Nephron progenitor cell (in vitro differentiated cells): ENCODE results near the gene CBX2.

Experiments used
- DNase-seq: peaks from one replicate; pipeline ENCODE4 v3.0.0; 2021
- H3K27ac Mint-ChIP-seq: 2 replicates; pipeline ENCODE4 v1.8.0; 2021; ENCODE audit warnings: mild to moderate bottlenecking, moderate library complexity, mixed read lengths
- H3K27me3 Mint-ChIP-seq: 2 replicates; pipeline ENCODE4 v1.8.0; 2021; ENCODE audit warnings: mild to moderate bottlenecking, low read depth, mixed read lengths; ENCODE audit not compliant: poor library complexity
- H3K36me3 Mint-ChIP-seq: 2 replicates; pipeline ENCODE4 v1.8.0; 2021; ENCODE audit warnings: low read depth, mixed read lengths
- H3K4me1 Mint-ChIP-seq: 2 replicates; pipeline ENCODE4 v1.8.0; 2021; ENCODE audit warnings: mixed read lengths
- H3K4me3 Mint-ChIP-seq: 2 replicates; pipeline ENCODE4 v1.8.0; 2021; ENCODE audit warnings: mild to moderate bottlenecking, moderate library complexity, mixed read lengths
- H3K9me3 Mint-ChIP-seq: 2 replicates; pipeline ENCODE4 v1.8.0; 2021; ENCODE audit warnings: mild to moderate bottlenecking, moderate library complexity, mixed read lengths
- CTCF ChIP-seq: fragments of 200-600 bp; sonication (generic); IDR thresholded peaks from 2 replicates; pipeline ENCODE4 v1.5.0; 2021; ENCODE audit warnings: antibody characterized with exemption

The CBX2 gene

GRCh38 chr17:79757140-79757745, 20.7 kb upstream of the CBX2 start:
- H3K4me1 Mint-ChIP-seq, result peaks cover 34% of the 10 kb centered on the region
- H3K36me3 Mint-ChIP-seq, result peaks cover 12% of the 10 kb centered on the region
- peaks cover 19% of the 10 kb centered on the region for H3K27me3 Mint-ChIP-seq
- no peaks in the 10 kb centered on the region for H3K9me3 Mint-ChIP-seq
- no peak for DNase-seq
- H3K4me3 Mint-ChIP-seq, result no peak overlapping the region
- TF ChIP-seq CTCF, result no peak
- H3K27ac Mint-ChIP-seq, result no peak overlapping the region

- H3K36me3 Mint-ChIP-seq, result peaks cover 12% of the 10 kb centered on the region
- no peak for TF ChIP-seq CTCF
- DNase-seq, result no peak
- peaks cover 16% of the 10 kb centered on the region for H3K27me3 Mint-ChIP-seq
- H3K4me1 Mint-ChIP-seq, result peaks cover 43% of the 10 kb centered on the region
- no peak overlapping the region for H3K27ac Mint-ChIP-seq
- no peak overlapping the region for H3K4me3 Mint-ChIP-seq
- no peaks in the 10 kb centered on the region for H3K9me3 Mint-ChIP-seq
These were observed 19.7 kb upstream of the CBX2 start for GRCh38 chr17:79758271-79758670.

GRCh38 chr17:79760197-79760906, 17.6 kb upstream of the CBX2 start:
- no peak for DNase-seq
- peaks cover 12% of the 10 kb centered on the region for H3K36me3 Mint-ChIP-seq

GRCh38 chr17:79761894-79762589, 15.9 kb upstream of the CBX2 start:
- peaks cover 19% of the 10 kb centered on the region for H3K27me3 Mint-ChIP-seq
- H3K4me3 Mint-ChIP-seq, result no peak overlapping the region
- H3K27ac Mint-ChIP-seq, result peak overlapping the region; percentile 24
- no peaks in the 10 kb centered on the region for H3K9me3 Mint-ChIP-seq
- no peak for DNase-seq
- H3K4me1 Mint-ChIP-seq, result peaks cover 42% of the 10 kb centered on the region
- peaks cover 12% of the 10 kb centered on the region for H3K36me3 Mint-ChIP-seq
- TF ChIP-seq CTCF, result no peak

More at GRCh38 chr17:79760197-79760906, 17.6 kb upstream of the CBX2 start:
- no peaks in the 10 kb centered on the region for H3K9me3 Mint-ChIP-seq
- no peak for TF ChIP-seq CTCF
- H3K4me3 Mint-ChIP-seq, result no peak overlapping the region
- peaks cover 42% of the 10 kb centered on the region for H3K4me1 Mint-ChIP-seq
- peaks cover 19% of the 10 kb centered on the region for H3K27me3 Mint-ChIP-seq
- peak overlapping the region; percentile 22 for H3K27ac Mint-ChIP-seq

GRCh38 chr17:79765708-79766107, 12.2 kb upstream of the CBX2 start:
- Mint-ChIP-seq H3K4me1 (peaks cover 38% of the 10 kb centered on the region), H3K27me3 (peaks cover 12% of the 10 kb centered on the region), H3K4me3 (no peak overlapping the region), H3K27ac (no peak overlapping the region), H3K9me3 (peaks cover 11% of the 10 kb centered on the region), H3K36me3 (peaks cover 15% of the 10 kb centered on the region)
- no peak for TF ChIP-seq CTCF
- no peak for DNase-seq
